ENCODE results near the gene GNG12.

GNG12 gene

DNA sequence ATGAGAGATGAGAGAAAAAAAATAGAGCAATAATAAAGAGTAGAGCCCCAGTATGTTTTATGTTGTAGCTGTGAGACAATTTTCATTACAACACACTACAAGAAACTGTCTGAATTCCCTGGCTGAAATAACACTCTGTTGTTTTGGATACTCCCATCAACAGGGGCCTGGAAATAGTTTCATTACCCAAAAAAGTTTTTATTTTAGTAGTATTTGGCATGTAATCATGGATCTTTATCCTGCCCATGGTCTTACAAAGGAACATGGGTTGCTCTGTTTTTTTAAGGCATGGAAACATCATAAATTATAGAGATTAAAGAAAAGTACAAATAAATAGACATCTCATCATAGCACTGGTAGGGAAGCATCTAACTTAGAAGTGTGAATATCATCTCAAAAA is 56.3 kb downstream of the GNG12 start:
- Histone ChIP-seq H3K9me3 (ENCODE audit: control insufficient read depth in 5 of 5, low read length in 5 of 5) (no peaks in the 10 kb centered on the region), H3K4me1 (ENCODE audit: control insufficient read depth in 5 of 5, insufficient read depth in 5 of 5, low read length in 5 of 5) (peaks cover 0 to 17% (median 9%) of the 10 kb centered on the region in 5 donors), H3K4me3 (ENCODE audit: low read depth in 1 of 5, low read length in 5 of 5) (no peak overlapping the region), H3K27me3 (ENCODE audit: control insufficient read depth in 5 of 5, insufficient read depth in 4 of 5, low read length in 5 of 5) (no peaks in the 10 kb centered on the region), H3K9ac (ENCODE audit: low read length in 5 of 5) (no peak overlapping the region), H3K36me3 (ENCODE audit: control insufficient read depth in 5 of 5, insufficient read depth in 5 of 5, low read length in 5 of 5) (peaks cover 10 to 19% (median 14%) of the 10 kb centered on the region in 5 donors), H3K27ac (ENCODE audit: low read depth, low read length) (no peak overlapping the region)

- H3K36me3 ChIP-seq (ENCODE audit: control insufficient read depth in 5 of 5, insufficient read depth in 5 of 5, low read length in 5 of 5) = peaks cover 10 to 34% (median 21%) of the 10 kb centered on the region in 5 donors
- no peak overlapping the region for H3K9ac ChIP-seq (ENCODE audit: low read length in 5 of 5)
- no peak overlapping the region for H3K27ac ChIP-seq (ENCODE audit: low read depth, low read length)
- H3K4me3 ChIP-seq (ENCODE audit: low read depth in 1 of 5, low read length in 5 of 5) = no peak overlapping the region
- H3K9me3 ChIP-seq (ENCODE audit: control insufficient read depth in 5 of 5, low read length in 5 of 5) = no peaks in the 10 kb centered on the region
- no peaks in the 10 kb centered on the region for H3K27me3 ChIP-seq (ENCODE audit: control insufficient read depth in 5 of 5, insufficient read depth in 4 of 5, low read length in 5 of 5)
- H3K4me1 ChIP-seq (ENCODE audit: control insufficient read depth in 5 of 5, insufficient read depth in 5 of 5, low read length in 5 of 5) = peaks cover 0 to 4% (median 0%) of the 10 kb centered on the region in 5 donors
These were observed 59.8 kb downstream of the GNG12 start for GRCh38 chr1:67773462-67773861.

GRCh38 chr1:67771749-67772148 is 61.5 kb downstream of the GNG12 start:
- H3K36me3 ChIP-seq (ENCODE audit: control insufficient read depth in 5 of 5, insufficient read depth in 5 of 5, low read length in 5 of 5) = peaks cover 10 to 34% (median 21%) of the 10 kb centered on the region in 5 donors
- H3K27ac ChIP-seq (ENCODE audit: low read depth, low read length) = no peak overlapping the region
- H3K9ac ChIP-seq (ENCODE audit: low read length in 5 of 5) = no peak overlapping the region

DNA sequence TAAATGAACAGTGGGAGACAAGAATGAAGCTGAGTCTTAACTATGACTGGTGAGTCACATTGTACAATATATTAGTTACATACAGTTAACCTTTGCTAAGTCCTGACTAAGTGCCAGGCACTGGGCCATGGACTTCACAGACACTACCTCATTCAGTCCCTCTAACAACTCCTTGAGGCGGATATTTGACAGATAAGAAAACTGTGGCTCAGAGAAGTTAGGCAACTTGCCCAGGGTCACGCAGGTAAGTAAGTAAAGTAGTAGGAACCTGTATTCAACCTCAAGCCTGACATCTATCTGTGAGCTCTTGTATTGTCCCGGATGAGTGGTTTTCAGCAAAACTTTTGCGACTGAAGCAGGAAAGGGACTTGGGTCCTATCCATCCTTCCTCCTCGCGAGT is 62.1 kb downstream of the GNG12 start:
- Histone ChIP-seq H3K4me3 (ENCODE audit: low read depth in 1 of 5, low read length in 5 of 5) (no peak overlapping the region), H3K4me1 (ENCODE audit: control insufficient read depth in 5 of 5, insufficient read depth in 5 of 5, low read length in 5 of 5) (peaks cover 0 to 14% (median 10%) of the 10 kb centered on the region in 5 donors), H3K9me3 (ENCODE audit: control insufficient read depth in 5 of 5, low read length in 5 of 5) (no peaks in the 10 kb centered on the region), H3K9ac (ENCODE audit: low read length in 5 of 5) (no peak overlapping the region), H3K27ac (ENCODE audit: low read depth, low read length) (no peak overlapping the region), H3K36me3 (ENCODE audit: control insufficient read depth in 5 of 5, insufficient read depth in 5 of 5, low read length in 5 of 5) (peaks cover 9 to 28% (median 19%) of the 10 kb centered on the region in 5 donors), H3K27me3 (ENCODE audit: control insufficient read depth in 5 of 5, insufficient read depth in 4 of 5, low read length in 5 of 5) (no peaks in the 10 kb centered on the region)

More at GRCh38 chr1:67771749-67772148, 61.5 kb downstream of the GNG12 start:
- peaks cover 0 to 8% (median 5%) of the 10 kb centered on the region in 5 donors for H3K4me1 ChIP-seq (ENCODE audit: control insufficient read depth in 5 of 5, insufficient read depth in 5 of 5, low read length in 5 of 5)
- H3K9me3 ChIP-seq (ENCODE audit: control insufficient read depth in 5 of 5, low read length in 5 of 5) = no peaks in the 10 kb centered on the region
- no peaks in the 10 kb centered on the region for H3K27me3 ChIP-seq (ENCODE audit: control insufficient read depth in 5 of 5, insufficient read depth in 4 of 5, low read length in 5 of 5)
- no peak overlapping the region for H3K4me3 ChIP-seq (ENCODE audit: low read depth in 1 of 5, low read length in 5 of 5)

- peaks cover 0 to 21% (median 8%) of the 10 kb centered on the region in 5 donors for H3K36me3 ChIP-seq (ENCODE audit: control insufficient read depth in 5 of 5, insufficient read depth in 5 of 5, low read length in 5 of 5)
- no peak overlapping the region for H3K27ac ChIP-seq (ENCODE audit: low read depth, low read length)
- no peaks in the 10 kb centered on the region for H3K27me3 ChIP-seq (ENCODE audit: control insufficient read depth in 5 of 5, insufficient read depth in 4 of 5, low read length in 5 of 5)
- peaks cover 0 to 14% (median 10%) of the 10 kb centered on the region in 5 donors for H3K4me1 ChIP-seq (ENCODE audit: control insufficient read depth in 5 of 5, insufficient read depth in 5 of 5, low read length in 5 of 5)
- H3K9ac ChIP-seq (ENCODE audit: low read length in 5 of 5) = no peak overlapping the region
- no peak overlapping the region for H3K4me3 ChIP-seq (ENCODE audit: low read depth in 1 of 5, low read length in 5 of 5)
- H3K9me3 ChIP-seq (ENCODE audit: control insufficient read depth in 5 of 5, low read length in 5 of 5) = no peaks in the 10 kb centered on the region
These were observed 63.5 kb downstream of the GNG12 start for GRCh38 chr1:67769633-67770256.

GRCh38 chr1:67768480-67768879 is 64.8 kb downstream of the GNG12 start:
- Histone ChIP-seq H3K27ac (ENCODE audit: low read depth, low read length) (no peak overlapping the region), H3K4me1 (ENCODE audit: control insufficient read depth in 5 of 5, insufficient read depth in 5 of 5, low read length in 5 of 5) (peaks cover 0 to 14% (median 10%) of the 10 kb centered on the region in 5 donors), H3K4me3 (ENCODE audit: low read depth in 1 of 5, low read length in 5 of 5) (no peak overlapping the region), H3K9me3 (ENCODE audit: control insufficient read depth in 5 of 5, low read length in 5 of 5) (no peaks in the 10 kb centered on the region), H3K36me3 (ENCODE audit: control insufficient read depth in 5 of 5, insufficient read depth in 5 of 5, low read length in 5 of 5) (peaks cover 0 to 15% (median 5%) of the 10 kb centered on the region in 5 donors), H3K9ac (ENCODE audit: low read length in 5 of 5) (no peak overlapping the region), H3K27me3 (ENCODE audit: control insufficient read depth in 5 of 5, insufficient read depth in 4 of 5, low read length in 5 of 5) (no peaks in the 10 kb centered on the region)

- Histone ChIP-seq H3K4me1 (ENCODE audit: control insufficient read depth in 5 of 5, insufficient read depth in 5 of 5, low read length in 5 of 5) (peaks cover 0 to 14% (median 10%) of the 10 kb centered on the region in 5 donors), H3K4me3 (ENCODE audit: low read depth in 1 of 5, low read length in 5 of 5) (no peak overlapping the region), H3K27ac (ENCODE audit: low read depth, low read length) (no peak overlapping the region), H3K9ac (ENCODE audit: low read length in 5 of 5) (no peak overlapping the region), H3K9me3 (ENCODE audit: control insufficient read depth in 5 of 5, low read length in 5 of 5) (no peaks in the 10 kb centered on the region), H3K27me3 (ENCODE audit: control insufficient read depth in 5 of 5, insufficient read depth in 4 of 5, low read length in 5 of 5) (no peaks in the 10 kb centered on the region), H3K36me3 (ENCODE audit: control insufficient read depth in 5 of 5, insufficient read depth in 5 of 5, low read length in 5 of 5) (peaks cover 0 to 15% (median 2%) of the 10 kb centered on the region in 5 donors)
These were observed 66.0 kb downstream of the GNG12 start for GRCh38 chr1:67767103-67767782.

DNA sequence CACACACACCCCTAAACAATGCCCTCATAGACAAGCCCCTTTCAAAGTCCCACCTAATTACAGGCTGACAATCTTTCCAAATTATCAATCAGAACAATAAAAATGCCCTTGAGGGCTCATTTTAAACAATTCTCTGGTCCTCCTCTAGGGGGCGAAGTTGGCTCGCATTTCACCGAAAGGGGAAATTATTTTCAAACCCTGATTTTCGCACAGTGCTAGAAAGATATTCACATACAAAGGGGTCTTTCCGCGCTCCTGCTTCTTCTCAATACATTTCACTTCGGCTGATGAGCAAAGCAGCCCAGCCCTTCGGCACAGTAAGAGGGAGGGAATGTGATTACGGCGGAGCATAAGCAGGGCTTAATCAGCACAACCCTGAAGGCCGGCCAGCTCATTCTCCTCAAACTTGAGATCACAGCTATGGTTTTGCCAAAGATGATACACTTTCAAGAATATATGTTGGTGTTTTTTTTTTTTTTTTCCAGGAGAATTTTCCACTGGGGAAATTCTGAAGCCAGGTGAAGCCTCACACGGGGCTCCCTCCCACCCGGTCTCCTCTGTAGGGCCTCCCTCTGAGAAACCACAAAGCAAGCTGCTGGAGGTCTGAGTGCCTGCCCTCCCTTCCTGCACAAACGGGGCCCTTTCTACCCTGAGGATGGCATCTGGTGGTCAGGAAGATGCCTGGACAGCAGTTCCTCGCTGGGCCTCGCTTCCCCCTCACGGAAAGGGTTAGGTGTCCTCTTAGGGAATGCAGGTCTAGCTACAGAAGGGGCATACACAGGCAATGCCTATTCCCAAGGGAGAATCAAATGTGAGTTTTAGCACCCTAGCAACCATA is 66.9 kb downstream of the GNG12 start:
- Histone ChIP-seq H3K4me1 (ENCODE audit: control insufficient read depth in 5 of 5, insufficient read depth in 5 of 5, low read length in 5 of 5) (peaks cover 0 to 14% (median 10%) of the 10 kb centered on the region in 5 donors), H3K36me3 (ENCODE audit: control insufficient read depth in 5 of 5, insufficient read depth in 5 of 5, low read length in 5 of 5) (peaks cover 0 to 15% (median 2%) of the 10 kb centered on the region in 5 donors), H3K9ac (ENCODE audit: low read length in 5 of 5) (peak overlapping the region in 2 of 5 donors; percentile 8 to 39), H3K27me3 (ENCODE audit: control insufficient read depth in 5 of 5, insufficient read depth in 4 of 5, low read length in 5 of 5) (no peaks in the 10 kb centered on the region), H3K27ac (ENCODE audit: low read depth, low read length) (peak overlapping the region; percentile 46), H3K9me3 (ENCODE audit: control insufficient read depth in 5 of 5, low read length in 5 of 5) (no peaks in the 10 kb centered on the region), H3K4me3 (ENCODE audit: low read depth in 1 of 5, low read length in 5 of 5) (peak overlapping the region in 4 of 5 donors; percentile 30 to 56 (median 40))

DNA sequence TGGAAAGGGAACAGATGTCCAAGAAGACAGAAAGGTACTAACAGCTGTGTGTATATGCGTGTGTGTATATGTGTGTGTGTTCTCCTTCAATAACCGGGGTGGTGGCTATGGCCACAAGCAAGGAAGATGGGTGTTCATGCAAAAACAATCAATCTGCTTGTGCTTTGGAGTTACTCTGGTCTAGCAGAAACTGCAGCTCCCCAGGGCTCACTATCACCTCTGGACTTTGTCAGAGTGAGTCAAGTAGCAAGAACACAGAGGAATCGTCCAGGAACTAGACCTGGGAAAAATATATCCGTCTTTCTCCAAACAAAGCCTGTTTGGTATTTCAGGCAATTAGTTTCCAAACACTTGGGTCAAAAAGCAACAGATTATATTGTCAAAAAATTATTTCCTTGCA is 68.6 kb downstream of the GNG12 start:
- H3K9ac ChIP-seq (ENCODE audit: low read length in 5 of 5) = no peak overlapping the region
- H3K27ac ChIP-seq (ENCODE audit: low read depth, low read length) = no peak overlapping the region
- no peaks in the 10 kb centered on the region for H3K27me3 ChIP-seq (ENCODE audit: control insufficient read depth in 5 of 5, insufficient read depth in 4 of 5, low read length in 5 of 5)
- H3K4me3 ChIP-seq (ENCODE audit: low read depth in 1 of 5, low read length in 5 of 5) = no peak overlapping the region
- no peaks in the 10 kb centered on the region for H3K36me3 ChIP-seq (ENCODE audit: control insufficient read depth in 5 of 5, insufficient read depth in 5 of 5, low read length in 5 of 5)
- peaks cover 0 to 20% (median 16%) of the 10 kb centered on the region in 5 donors for H3K4me1 ChIP-seq (ENCODE audit: control insufficient read depth in 5 of 5, insufficient read depth in 5 of 5, low read length in 5 of 5)
- H3K9me3 ChIP-seq (ENCODE audit: control insufficient read depth in 5 of 5, low read length in 5 of 5) = no peaks in the 10 kb centered on the region

Measured in subcutaneous abdominal adipose tissue (tissue), 5 donors.